T-helper 17 cell (primary cell): ENCODE results near the gene PMS1. TPM values are rescaled to one million over a fixed set of nuclear protein-coding genes. Genes with fewer than 3 reads are reported as not detected.
A peak's percentile ranks its signal among the peaks of the same experiment; 100 is the strongest.

Source experiments
- ATAC-seq: fragments of 150-1000 bp; cut with Tn5 transposase; 2 replicates; pipeline ENCODE4 v1.10.0; 2021; ENCODE audit warnings: mild to moderate bottlenecking, moderate library complexity
- DNase-seq, 3 donors: peaks; one replicate each; pipeline versions ENCODE4 v3.0.0 to v3.0.0-alpha.2; 2020 to 2021
- H3K9me3 ChIP-seq: one replicate; pipeline ENCODE4 v1.7.0; 2013; ENCODE audit warnings: low read length, mild to moderate bottlenecking; ENCODE audit not compliant: control insufficient read depth, poor library complexity, severe bottlenecking
- H3K27ac Mint-ChIP-seq: one replicate; pipeline ENCODE4 v1.8.0; 2022; ENCODE audit warnings: mild to moderate bottlenecking, moderate library complexity, mixed read lengths
- H3K27me3 Mint-ChIP-seq: one replicate; pipeline ENCODE4 v1.8.0; 2022; ENCODE audit warnings: mixed read lengths
- H3K36me3 Mint-ChIP-seq: one replicate; pipeline ENCODE4 v1.8.0; 2022; ENCODE audit warnings: low read depth, mixed read lengths
- H3K4me1 Mint-ChIP-seq: one replicate; pipeline ENCODE4 v1.8.0; 2022; ENCODE audit warnings: mild to moderate bottlenecking, mixed read lengths
- H3K4me3 Mint-ChIP-seq: one replicate; pipeline ENCODE4 v1.8.0; 2022; ENCODE audit warnings: mild to moderate bottlenecking, moderate library complexity, mixed read lengths
- total RNA-seq, 4 donors: library from RNA in 2 of 4; stranded (reverse) in 2 of 4; gene quantifications; one replicate each; pipeline ENCODE4 v1.2.3 and lab custom pipeline; 2022 to 2026

The PMS1 gene
- total RNA-seq, 2 donors from 2014 or later, result 18.0 to 18.4 TPM

GRCh38 chr2:189791338-189792042, 7.2 kb downstream of the PMS1 start:
- no peaks in the 10 kb centered on the region for H3K27me3 Mint-ChIP-seq
- no peaks in the 10 kb centered on the region for H3K9me3 ChIP-seq
- peak overlapping the region; percentile 85 for H3K27ac Mint-ChIP-seq
- DNase-seq, result no peak
- H3K4me1 Mint-ChIP-seq, result peaks cover 11% of the 10 kb centered on the region
- peak; percentile 57 for ATAC-seq
- peak overlapping the region; percentile 73 for H3K4me3 Mint-ChIP-seq
- H3K36me3 Mint-ChIP-seq, result peaks cover 3% of the 10 kb centered on the region

GRCh38 chr2:189794310-189794709, 10.1 kb downstream of the PMS1 start:
- DNase-seq, result no peak
- Mint-ChIP-seq H3K4me1 (peaks cover 3% of the 10 kb centered on the region), H3K36me3 (no peaks in the 10 kb centered on the region), H3K27ac (no peak overlapping the region), H3K4me3 (no peak overlapping the region), H3K27me3 (no peaks in the 10 kb centered on the region)
- ATAC-seq, result no peak
- no peaks in the 10 kb centered on the region for H3K9me3 ChIP-seq

GRCh38 chr2:189797902-189798301, 13.7 kb downstream of the PMS1 start:
- H3K36me3 Mint-ChIP-seq, result peaks cover 5% of the 10 kb centered on the region
- ATAC-seq, result no peak

GRCh38 chr2:189798312-189799029, 14.2 kb downstream of the PMS1 start:
- H3K4me1 Mint-ChIP-seq, result peaks cover 5% of the 10 kb centered on the region
- ATAC-seq, result no peak
- DNase-seq, result no peak
- no peaks in the 10 kb centered on the region for H3K27me3 Mint-ChIP-seq
- H3K36me3 Mint-ChIP-seq, result peaks cover 5% of the 10 kb centered on the region
- no peak overlapping the region for H3K4me3 Mint-ChIP-seq
- H3K9me3 ChIP-seq, result no peaks in the 10 kb centered on the region
- no peak overlapping the region for H3K27ac Mint-ChIP-seq

More at GRCh38 chr2:189797902-189798301, 13.7 kb downstream of the PMS1 start:
- Mint-ChIP-seq H3K27me3 (no peaks in the 10 kb centered on the region), H3K4me3 (no peak overlapping the region), H3K4me1 (peaks cover 5% of the 10 kb centered on the region), H3K27ac (no peak overlapping the region)
- DNase-seq, result no peak
- H3K9me3 ChIP-seq, result no peaks in the 10 kb centered on the region

GRCh38 chr2:189799030-189799331, 14.7 kb downstream of the PMS1 start:
- H3K27me3 Mint-ChIP-seq, result no peaks in the 10 kb centered on the region
- DNase-seq (no peak), ATAC-seq (no peak)
- H3K9me3 ChIP-seq, result no peaks in the 10 kb centered on the region
- no peak overlapping the region for H3K27ac Mint-ChIP-seq
- peaks cover 5% of the 10 kb centered on the region for H3K4me1 Mint-ChIP-seq
- H3K36me3 Mint-ChIP-seq, result peaks cover 5% of the 10 kb centered on the region
- no peak overlapping the region for H3K4me3 Mint-ChIP-seq

- ATAC-seq (no peak), DNase-seq (no peak)
- Mint-ChIP-seq H3K4me1 (peaks cover 5% of the 10 kb centered on the region), H3K4me3 (no peak overlapping the region), H3K27ac (no peak overlapping the region), H3K36me3 (peaks cover 5% of the 10 kb centered on the region), H3K27me3 (no peaks in the 10 kb centered on the region)
- no peaks in the 10 kb centered on the region for H3K9me3 ChIP-seq
Observed at GRCh38 chr2:189799531-189799930, 15.3 kb downstream of the PMS1 start.

- Mint-ChIP-seq H3K27me3 (no peaks in the 10 kb centered on the region), H3K36me3 (peaks cover 5% of the 10 kb centered on the region), H3K27ac (peak overlapping the region; percentile 27), H3K4me1 (peaks cover 7% of the 10 kb centered on the region), H3K4me3 (no peak overlapping the region)
- ATAC-seq, result no peak
- no peak for DNase-seq
- H3K9me3 ChIP-seq, result no peaks in the 10 kb centered on the region
Observed at GRCh38 chr2:189802396-189802912, 18.2 kb downstream of the PMS1 start.

- H3K4me1 Mint-ChIP-seq, result peaks cover 7% of the 10 kb centered on the region
- no peaks in the 10 kb centered on the region for H3K27me3 Mint-ChIP-seq
- H3K9me3 ChIP-seq, result no peaks in the 10 kb centered on the region
- H3K27ac Mint-ChIP-seq, result no peak overlapping the region
- H3K4me3 Mint-ChIP-seq, result no peak overlapping the region
- DNase-seq (no peak), ATAC-seq (no peak)
- peaks cover 5% of the 10 kb centered on the region for H3K36me3 Mint-ChIP-seq
Observed at GRCh38 chr2:189803431-189803830, 19.2 kb downstream of the PMS1 start.

GRCh38 chr2:189818249-189819038, 34.2 kb downstream of the PMS1 start:
- no peaks in the 10 kb centered on the region for H3K9me3 ChIP-seq

GRCh38 chr2:189819297-189819704, 35.1 kb downstream of the PMS1 start:
- H3K27me3 Mint-ChIP-seq, result no peaks in the 10 kb centered on the region
- ATAC-seq (no peak), DNase-seq (no peak)
- peaks cover 2% of the 10 kb centered on the region for H3K36me3 Mint-ChIP-seq
- H3K4me1 Mint-ChIP-seq, result no peaks in the 10 kb centered on the region
- no peak overlapping the region for H3K4me3 Mint-ChIP-seq
- no peaks in the 10 kb centered on the region for H3K9me3 ChIP-seq
- no peak overlapping the region for H3K27ac Mint-ChIP-seq

More at GRCh38 chr2:189818249-189819038, 34.2 kb downstream of the PMS1 start:
- no peaks in the 10 kb centered on the region for H3K4me1 Mint-ChIP-seq
- peaks cover 2% of the 10 kb centered on the region for H3K36me3 Mint-ChIP-seq
- ATAC-seq (no peak), DNase-seq (no peak)
- no peaks in the 10 kb centered on the region for H3K27me3 Mint-ChIP-seq
- H3K27ac Mint-ChIP-seq, result no peak overlapping the region
- no peak overlapping the region for H3K4me3 Mint-ChIP-seq

GRCh38 chr2:189821953-189822748, 37.9 kb downstream of the PMS1 start:
- ATAC-seq (no peak), DNase-seq (no peak)
- peaks cover 3% of the 10 kb centered on the region for H3K4me1 Mint-ChIP-seq
- H3K4me3 Mint-ChIP-seq, result no peak overlapping the region
- no peaks in the 10 kb centered on the region for H3K9me3 ChIP-seq
- no peaks in the 10 kb centered on the region for H3K27me3 Mint-ChIP-seq
- no peak overlapping the region for H3K27ac Mint-ChIP-seq
- no peaks in the 10 kb centered on the region for H3K36me3 Mint-ChIP-seq

- H3K9me3 ChIP-seq, result no peaks in the 10 kb centered on the region
- DNase-seq (no peak), ATAC-seq (no peak)
- Mint-ChIP-seq H3K27me3 (no peaks in the 10 kb centered on the region), H3K36me3 (no peaks in the 10 kb centered on the region), H3K27ac (no peak overlapping the region), H3K4me3 (no peak overlapping the region), H3K4me1 (peaks cover 12% of the 10 kb centered on the region)
Observed at GRCh38 chr2:189824694-189825396, 40.6 kb downstream of the PMS1 start.
